Measurements from ENCODE around the gene CUBN.

The CUBN gene

GRCh38 chr10:16867990-16868389, 261.6 kb downstream of the CUBN start:
- Histone ChIP-seq H2AFZ (ENCODE audit: low read length, unreplicated experiment) (no peak overlapping the region), H3K27me3 (ENCODE audit: insufficient read depth, low read length) (no peaks in the 10 kb centered on the region), H3K79me2 (ENCODE audit: control insufficient read depth, insufficient read depth, low read length, unreplicated experiment) (no peaks in the 10 kb centered on the region), H3K27ac (ENCODE audit: low read depth, low read length) (no peak overlapping the region), H3K4me3 (ENCODE audit: low read depth, low read length) (no peak overlapping the region), H3K36me3 (ENCODE audit: insufficient read depth, low read length) (no peaks in the 10 kb centered on the region), H3K4me1 (ENCODE audit: control insufficient read depth, insufficient read depth, low read length, unreplicated experiment) (peaks cover 8% of the 10 kb centered on the region)

DNA sequence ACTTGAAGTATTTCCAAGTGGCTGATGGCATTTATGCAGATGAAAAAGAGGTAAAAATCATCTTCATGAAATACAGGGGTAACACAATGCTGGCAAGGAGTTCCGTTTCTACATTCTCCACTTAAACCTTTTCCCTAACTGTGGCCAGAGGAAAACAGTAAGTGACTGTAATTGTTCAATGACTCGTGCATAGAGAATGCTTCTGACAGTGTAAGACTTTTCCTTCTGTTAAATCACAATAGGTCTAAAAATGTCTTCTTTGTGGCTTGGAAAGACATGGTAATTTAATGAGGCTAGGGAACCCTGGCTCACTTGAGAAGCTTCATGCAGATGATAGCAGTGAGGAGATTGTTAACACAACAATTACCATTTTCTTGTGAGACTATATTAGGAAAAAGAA, 262.1 kb downstream of the CUBN start:
- Histone ChIP-seq H3K36me3 (ENCODE audit: insufficient read depth, low read length) (no peaks in the 10 kb centered on the region), H3K27ac (ENCODE audit: low read depth, low read length) (no peak overlapping the region), H3K79me2 (ENCODE audit: control insufficient read depth, insufficient read depth, low read length, unreplicated experiment) (no peaks in the 10 kb centered on the region), H3K4me3 (ENCODE audit: low read depth, low read length) (no peak overlapping the region), H3K4me1 (ENCODE audit: control insufficient read depth, insufficient read depth, low read length, unreplicated experiment) (peaks cover 8% of the 10 kb centered on the region), H3K27me3 (ENCODE audit: insufficient read depth, low read length) (no peaks in the 10 kb centered on the region), H2AFZ (ENCODE audit: low read length, unreplicated experiment) (no peak overlapping the region)

DNA sequence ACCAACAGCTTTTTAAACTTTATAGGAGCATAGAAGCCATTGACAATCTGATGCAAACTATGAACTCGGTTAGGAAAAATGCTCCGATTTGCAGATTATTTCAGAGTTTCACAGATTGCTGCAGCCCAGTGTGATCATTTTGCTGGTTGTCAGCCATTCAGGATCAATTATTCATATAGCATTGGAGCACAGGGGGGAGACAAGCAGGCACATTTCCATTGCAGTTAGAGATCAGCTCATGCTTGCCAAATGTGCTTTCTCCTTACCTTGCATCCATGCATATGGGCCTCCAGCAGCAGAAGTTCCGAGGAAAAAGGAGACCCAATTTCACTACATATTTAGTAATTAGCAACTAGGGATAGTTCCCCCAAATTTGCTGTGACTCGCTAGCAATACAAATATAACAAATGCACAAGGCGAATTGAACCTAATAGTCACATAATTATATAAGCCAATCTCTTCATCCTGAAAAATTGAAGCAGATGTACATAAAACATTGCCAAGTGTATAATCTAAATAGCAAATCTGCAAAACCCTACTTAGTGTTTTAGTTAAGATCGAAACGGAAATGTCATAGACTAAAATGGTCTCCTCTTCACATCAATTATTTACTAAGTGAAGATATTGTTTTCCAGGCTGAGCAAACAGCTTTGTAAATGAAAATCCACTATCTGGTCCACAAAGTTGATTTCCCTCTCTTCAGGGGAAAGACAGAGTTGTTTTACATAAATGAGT, 262.9 kb downstream of the CUBN start:
- H3K36me3 ChIP-seq (ENCODE audit: insufficient read depth, low read length): no peaks in the 10 kb centered on the region
- no peaks in the 10 kb centered on the region for H3K27me3 ChIP-seq (ENCODE audit: insufficient read depth, low read length)
- peaks cover 8% of the 10 kb centered on the region for H3K4me1 ChIP-seq (ENCODE audit: control insufficient read depth, insufficient read depth, low read length, unreplicated experiment)
- no peaks in the 10 kb centered on the region for H3K79me2 ChIP-seq (ENCODE audit: control insufficient read depth, insufficient read depth, low read length, unreplicated experiment)
- no peak overlapping the region for H3K27ac ChIP-seq (ENCODE audit: low read depth, low read length)
- no peak overlapping the region for H2AFZ ChIP-seq (ENCODE audit: low read length, unreplicated experiment)
- no peak overlapping the region for H3K4me3 ChIP-seq (ENCODE audit: low read depth, low read length)

- no peak overlapping the region for H3K27ac ChIP-seq (ENCODE audit: low read depth, low read length)
- no peak overlapping the region for H2AFZ ChIP-seq (ENCODE audit: low read length, unreplicated experiment)
- H3K4me1 ChIP-seq (ENCODE audit: control insufficient read depth, insufficient read depth, low read length, unreplicated experiment): peaks cover 8% of the 10 kb centered on the region
- H3K4me3 ChIP-seq (ENCODE audit: low read depth, low read length): no peak overlapping the region
- H3K36me3 ChIP-seq (ENCODE audit: insufficient read depth, low read length): no peaks in the 10 kb centered on the region
- H3K79me2 ChIP-seq (ENCODE audit: control insufficient read depth, insufficient read depth, low read length, unreplicated experiment): no peaks in the 10 kb centered on the region
- no peaks in the 10 kb centered on the region for H3K27me3 ChIP-seq (ENCODE audit: insufficient read depth, low read length)
These were observed 263.8 kb downstream of the CUBN start for GRCh38 chr10:16865766-16866165.

DNA sequence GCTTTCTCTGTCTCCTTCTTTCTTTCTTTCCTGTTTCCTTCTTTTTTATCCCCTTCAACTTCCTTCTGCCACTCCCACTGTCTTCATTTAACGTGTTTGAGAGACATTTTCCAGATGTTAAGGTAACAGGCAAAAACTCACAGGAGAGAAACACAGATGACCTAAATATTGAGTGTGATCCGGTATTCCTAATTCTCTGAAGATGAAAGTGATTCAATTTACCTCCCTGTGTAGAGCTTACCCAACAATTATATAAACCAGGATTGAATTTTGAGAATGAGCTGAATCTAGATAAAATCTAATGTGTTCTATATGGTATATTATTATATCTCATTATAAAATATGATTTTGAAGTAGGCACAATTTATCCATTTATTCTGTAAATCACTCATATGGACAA, 265.8 kb downstream of the CUBN start:
- Histone ChIP-seq H3K4me3 (ENCODE audit: low read depth, low read length) (no peak overlapping the region), H3K27me3 (ENCODE audit: insufficient read depth, low read length) (no peaks in the 10 kb centered on the region), H2AFZ (ENCODE audit: low read length, unreplicated experiment) (no peak overlapping the region), H3K79me2 (ENCODE audit: control insufficient read depth, insufficient read depth, low read length, unreplicated experiment) (no peaks in the 10 kb centered on the region), H3K4me1 (ENCODE audit: control insufficient read depth, insufficient read depth, low read length, unreplicated experiment) (peaks cover 8% of the 10 kb centered on the region), H3K36me3 (ENCODE audit: insufficient read depth, low read length) (no peaks in the 10 kb centered on the region), H3K27ac (ENCODE audit: low read depth, low read length) (no peak overlapping the region)

DNA sequence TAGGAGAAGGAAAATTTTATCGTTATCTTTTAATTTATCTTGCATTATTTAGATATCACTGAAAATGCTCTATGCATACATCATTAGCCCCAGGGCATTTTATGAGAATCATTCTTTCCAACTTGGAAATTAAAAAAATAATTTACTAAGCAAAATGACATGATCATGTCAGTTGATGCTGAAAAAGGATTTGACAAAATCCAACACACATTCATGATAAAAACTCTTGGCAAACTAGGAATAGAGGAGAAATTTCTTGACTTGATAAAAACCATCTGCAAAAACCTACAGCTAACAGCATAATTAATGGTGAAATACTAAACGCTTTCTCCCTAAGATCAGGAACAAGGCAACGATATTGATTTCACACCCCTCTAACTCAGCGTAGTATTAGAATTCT, 272.2 kb downstream of the CUBN start:
- Histone ChIP-seq H3K79me2 (ENCODE audit: control insufficient read depth, insufficient read depth, low read length, unreplicated experiment) (no peaks in the 10 kb centered on the region), H3K27ac (ENCODE audit: low read depth, low read length) (no peak overlapping the region), H3K4me1 (ENCODE audit: control insufficient read depth, insufficient read depth, low read length, unreplicated experiment) (peaks cover 7% of the 10 kb centered on the region), H2AFZ (ENCODE audit: low read length, unreplicated experiment) (no peak overlapping the region), H3K4me3 (ENCODE audit: low read depth, low read length) (no peak overlapping the region), H3K36me3 (ENCODE audit: insufficient read depth, low read length) (no peaks in the 10 kb centered on the region), H3K27me3 (ENCODE audit: insufficient read depth, low read length) (no peaks in the 10 kb centered on the region)

DNA sequence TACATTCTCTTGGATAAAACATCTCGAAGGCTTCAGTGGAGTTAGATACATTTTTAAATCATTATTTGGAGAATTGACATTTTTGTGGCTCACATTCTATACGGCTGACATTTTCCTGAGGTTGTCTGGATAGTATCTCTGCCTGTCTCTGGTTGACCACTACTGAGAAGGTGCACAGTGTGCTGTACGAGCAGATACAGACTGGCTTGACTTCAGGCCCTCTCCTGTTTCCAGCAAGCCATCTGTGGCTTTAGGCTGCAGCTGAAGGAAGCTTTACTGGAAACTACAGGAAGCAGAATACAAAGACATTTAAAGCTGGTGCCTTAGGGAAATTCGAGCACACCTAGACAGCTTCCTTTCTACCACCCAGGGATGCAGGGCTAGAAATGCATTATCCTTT, 273.0 kb downstream of the CUBN start:
- Histone ChIP-seq H3K4me3 (ENCODE audit: low read depth, low read length) (no peak overlapping the region), H3K36me3 (ENCODE audit: insufficient read depth, low read length) (no peaks in the 10 kb centered on the region), H3K79me2 (ENCODE audit: control insufficient read depth, insufficient read depth, low read length, unreplicated experiment) (no peaks in the 10 kb centered on the region), H3K27me3 (ENCODE audit: insufficient read depth, low read length) (no peaks in the 10 kb centered on the region), H2AFZ (ENCODE audit: low read length, unreplicated experiment) (no peak overlapping the region), H3K4me1 (ENCODE audit: control insufficient read depth, insufficient read depth, low read length, unreplicated experiment) (peaks cover 7% of the 10 kb centered on the region), H3K27ac (ENCODE audit: low read depth, low read length) (no peak overlapping the region)

DNA sequence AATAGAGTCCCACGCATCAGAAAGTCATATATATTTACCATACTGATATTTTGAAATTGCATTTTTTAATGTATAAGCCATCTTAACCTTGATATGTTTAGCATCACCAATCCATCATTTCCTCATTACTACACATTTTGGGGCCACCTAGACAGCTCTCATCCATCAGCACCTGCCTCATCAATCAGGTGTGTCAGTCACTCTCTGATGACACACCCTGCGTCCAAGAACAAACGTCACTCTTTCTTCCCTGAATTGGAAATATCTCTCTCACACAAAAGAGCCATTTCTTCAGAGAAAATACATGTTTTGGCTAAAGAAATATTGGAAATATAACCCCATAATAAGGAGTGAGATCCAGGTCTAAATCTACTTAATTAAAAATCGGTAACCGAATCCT, 273.5 kb downstream of the CUBN start:
- Histone ChIP-seq H2AFZ (ENCODE audit: low read length, unreplicated experiment) (no peak overlapping the region), H3K79me2 (ENCODE audit: control insufficient read depth, insufficient read depth, low read length, unreplicated experiment) (no peaks in the 10 kb centered on the region), H3K4me3 (ENCODE audit: low read depth, low read length) (no peak overlapping the region), H3K27me3 (ENCODE audit: insufficient read depth, low read length) (no peaks in the 10 kb centered on the region), H3K36me3 (ENCODE audit: insufficient read depth, low read length) (no peaks in the 10 kb centered on the region), H3K4me1 (ENCODE audit: control insufficient read depth, insufficient read depth, low read length, unreplicated experiment) (peaks cover 7% of the 10 kb centered on the region), H3K27ac (ENCODE audit: low read depth, low read length) (no peak overlapping the region)

DNA sequence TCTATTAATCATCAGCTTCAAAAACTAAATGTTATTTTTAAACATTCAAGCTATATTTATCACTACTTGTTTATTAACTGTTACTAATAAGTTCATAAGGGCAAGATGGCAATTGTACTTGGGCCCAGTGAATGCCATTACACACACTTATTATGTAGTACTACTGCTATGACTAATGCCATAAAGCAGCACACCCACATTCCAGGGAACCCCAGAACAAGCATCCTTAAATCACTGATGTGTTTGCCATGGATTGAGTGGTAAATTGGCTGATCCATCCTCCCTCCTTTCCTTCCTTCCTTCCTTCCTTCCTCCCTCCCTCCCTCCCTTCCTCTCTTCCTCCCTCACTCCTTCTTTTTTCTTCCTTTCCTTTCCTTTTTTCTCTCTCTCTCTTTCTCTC, 275.0 kb downstream of the CUBN start:
- Histone ChIP-seq H2AFZ (ENCODE audit: low read length, unreplicated experiment) (no peak overlapping the region), H3K27me3 (ENCODE audit: insufficient read depth, low read length) (no peaks in the 10 kb centered on the region), H3K4me1 (ENCODE audit: control insufficient read depth, insufficient read depth, low read length, unreplicated experiment) (peaks cover 7% of the 10 kb centered on the region), H3K4me3 (ENCODE audit: low read depth, low read length) (no peak overlapping the region), H3K79me2 (ENCODE audit: control insufficient read depth, insufficient read depth, low read length, unreplicated experiment) (no peaks in the 10 kb centered on the region), H3K27ac (ENCODE audit: low read depth, low read length) (no peak overlapping the region), H3K36me3 (ENCODE audit: insufficient read depth, low read length) (no peaks in the 10 kb centered on the region)

DNA sequence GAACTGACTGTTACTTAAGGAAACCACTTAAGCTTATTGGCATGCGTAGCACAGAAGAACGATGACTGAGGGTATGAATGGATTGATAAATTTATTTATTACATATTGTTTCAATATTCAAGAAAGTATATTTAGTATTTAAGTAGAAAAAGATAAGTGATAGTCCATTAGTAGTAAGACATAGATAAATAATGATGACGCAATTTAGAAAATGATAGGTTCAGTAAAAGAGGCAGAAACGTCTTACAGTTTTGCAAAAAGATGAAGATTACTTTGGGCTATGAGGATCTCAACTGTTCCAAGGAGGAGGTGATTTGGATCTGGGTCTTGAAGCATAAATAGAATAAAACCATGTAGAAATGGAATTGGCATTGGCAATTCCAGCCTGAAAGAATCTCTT, 275.8 kb downstream of the CUBN start:
- Histone ChIP-seq H3K27ac (ENCODE audit: low read depth, low read length) (no peak overlapping the region), H3K27me3 (ENCODE audit: insufficient read depth, low read length) (no peaks in the 10 kb centered on the region), H2AFZ (ENCODE audit: low read length, unreplicated experiment) (no peak overlapping the region), H3K4me3 (ENCODE audit: low read depth, low read length) (no peak overlapping the region), H3K36me3 (ENCODE audit: insufficient read depth, low read length) (no peaks in the 10 kb centered on the region), H3K79me2 (ENCODE audit: control insufficient read depth, insufficient read depth, low read length, unreplicated experiment) (no peaks in the 10 kb centered on the region), H3K4me1 (ENCODE audit: control insufficient read depth, insufficient read depth, low read length, unreplicated experiment) (peaks cover 7% of the 10 kb centered on the region)

DNA sequence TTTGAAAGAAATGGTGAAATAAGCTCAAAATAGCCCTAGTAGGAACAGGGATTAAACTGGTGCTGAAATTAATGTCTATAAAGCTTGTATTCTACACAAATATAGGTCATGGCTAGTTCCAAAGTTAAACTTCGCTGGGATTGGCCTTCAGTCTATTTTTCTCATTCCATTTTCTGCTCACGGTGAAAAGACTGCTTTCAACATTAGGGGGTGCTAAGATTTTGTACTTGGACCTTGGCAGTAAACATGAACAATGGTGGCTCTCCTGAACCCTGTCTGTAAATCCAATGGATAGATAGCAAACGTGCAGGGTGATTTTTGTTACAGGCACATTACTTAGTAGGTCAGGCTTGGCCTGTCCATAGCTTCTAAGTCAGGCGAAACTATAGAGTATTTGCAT, 276.4 kb downstream of the CUBN start:
- Histone ChIP-seq H3K4me1 (ENCODE audit: control insufficient read depth, insufficient read depth, low read length, unreplicated experiment) (peaks cover 7% of the 10 kb centered on the region), H3K4me3 (ENCODE audit: low read depth, low read length) (no peak overlapping the region), H3K27ac (ENCODE audit: low read depth, low read length) (no peak overlapping the region), H3K36me3 (ENCODE audit: insufficient read depth, low read length) (no peaks in the 10 kb centered on the region), H2AFZ (ENCODE audit: low read length, unreplicated experiment) (no peak overlapping the region), H3K79me2 (ENCODE audit: control insufficient read depth, insufficient read depth, low read length, unreplicated experiment) (no peaks in the 10 kb centered on the region), H3K27me3 (ENCODE audit: insufficient read depth, low read length) (no peaks in the 10 kb centered on the region)

Measured in ACC112 (cell line).